K562 (cell line): Measurements from ENCODE around the gene RRAGB. TPM values are rescaled to one million over a fixed set of nuclear protein-coding genes. Genes with fewer than 3 reads are reported as not detected.

ENCODE experiments used
- ATAC-seq: fragments of 200-7000 bp; cut with Tn5 transposase; 3 replicates; pipeline ENCODE4 v1.9.1; 2020; ENCODE audit warnings: moderate library complexity
- BruUV-seq: library from RNA; stranded (reverse); fragments of 400-500 nt; replicated peaks from 2 replicates; lab custom pipeline; 2021; lab: Mats Ljungman, UMichigan
- CTCF ChIA-PET: fragments of 300-600 bp; formaldehyde crosslinking; extraction: SDS; loops from one replicate; lab custom pipeline; 2021; ENCODE audit warnings: low intra/inter-chr PET ratio; lab: Yijun Ruan, JAX
- POLR2A ChIA-PET: fragments of 300-600, 350-650 bp; sonication (Branson Sonifier 250); formaldehyde crosslinking; extraction: SDS; loops from one replicate; lab custom pipeline; 2021; ENCODE audit warnings: antibody characterized with exemption, inconsistent platforms; lab: Yijun Ruan, JAX
- DNase-seq, 4 experiments: peaks; one replicate each; pipeline versions ENCODE4 v3.0.0 to v3.0.0-alpha.2; 2011 to 2018; ENCODE audit warnings: low spot score in 3 of 4, mixed read lengths in 3 of 4; ENCODE audit errors: extremely low read depth in 1 of 4
- FAIRE-seq: peaks from 2 replicates; lab custom pipeline; 2011; peaks lifted over from hg19 to GRCh38; lab: Jason Lieb, UNC
- H2AFZ ChIP-seq: 2 replicates; pipeline ENCODE4 v1.6.0; 2011; ENCODE audit warnings: low read depth, low read length, control low read depth, inconsistent platforms
- H3K27ac ChIP-seq: fragments of 200-600 bp; 3 replicates; pipeline ENCODE4 v1.8.0; 2011; ENCODE audit warnings: low read depth, mild to moderate bottlenecking, control low read depth, inconsistent platforms, low read length, moderate library complexity, mixed read lengths; ENCODE audit errors: extremely low read depth
- H3K27me3 ChIP-seq, 2 experiments: fragments of 300-600 bp in 1 of 2; 2 replicates in 1 of 2; 3 replicates in 1 of 2; pipeline versions ENCODE4 v1.6.0 to v1.8.0; 2011; ENCODE audit warnings: inconsistent platforms in 2 of 2, low read length in 2 of 2, mild to moderate bottlenecking in 1 of 2, mixed read lengths in 1 of 2, moderate library complexity in 1 of 2; ENCODE audit not compliant: control insufficient read depth in 2 of 2, insufficient read depth in 2 of 2
- H3K36me3 ChIP-seq: fragments of 300-600 bp; 3 replicates; pipeline ENCODE4 v1.8.0; 2011; ENCODE audit warnings: mild to moderate bottlenecking, low read length, inconsistent platforms; ENCODE audit not compliant: control insufficient read depth, insufficient read depth
- H3K4me1 ChIP-seq, 2 experiments: fragments of 200-600 bp in 1 of 2; replicated peaks in 1 of 2; 2 replicates in 1 of 2; 3 replicates in 1 of 2; pipeline versions ENCODE4 v1.5.1 to v1.8.0; 2011; ENCODE audit warnings: inconsistent platforms in 2 of 2, low read length in 2 of 2, mild to moderate bottlenecking in 1 of 2, mixed read lengths in 1 of 2, moderate library complexity in 1 of 2; ENCODE audit not compliant: control insufficient read depth in 2 of 2, insufficient read depth in 2 of 2
- H3K4me2 ChIP-seq: 2 replicates; pipeline ENCODE4 v1.6.1; 2011; ENCODE audit warnings: low read length, control low read depth, inconsistent platforms, mixed read lengths; ENCODE audit not compliant: insufficient read depth
- H3K4me3 ChIP-seq: fragments of 200-600 bp; sonication (generic), shearing (Covaris generic); 2 replicates; pipeline ENCODE4 v1.5.1; 2016; ENCODE audit warnings: control low read depth, inconsistent platforms
- H3K79me2 ChIP-seq: fragments of 200-600 bp; 3 replicates; pipeline ENCODE4 v1.8.0; 2011; ENCODE audit warnings: low read length, inconsistent platforms; ENCODE audit not compliant: control insufficient read depth, insufficient read depth
- H3K9ac ChIP-seq, 2 experiments: 2 replicates each; pipeline versions ENCODE4 v1.6.0 to v1.6.1; 2011; ENCODE audit warnings: low read depth in 2 of 2, low read length in 2 of 2, control low read depth in 1 of 2, inconsistent platforms in 1 of 2, mild to moderate bottlenecking in 1 of 2, mixed read lengths in 1 of 2; ENCODE audit not compliant: insufficient read depth in 1 of 2
- H3K9me1 ChIP-seq: one replicate; pipeline ENCODE4 v1.6.0; 2011; ENCODE audit warnings: inconsistent platforms, mild to moderate bottlenecking, low read length, moderate library complexity; ENCODE audit not compliant: control insufficient read depth, insufficient read depth
- H3K9me3 ChIP-seq: replicated peaks from 2 replicates; pipeline ENCODE4 v1.5.1; 2011; ENCODE audit warnings: low read depth, low read length, inconsistent platforms; ENCODE audit not compliant: control insufficient read depth, insufficient read depth
- H4K20me1 ChIP-seq: replicated peaks from 2 replicates; pipeline ENCODE4 v1.6.1; 2011; ENCODE audit warnings: low read length, inconsistent platforms, mixed read lengths; ENCODE audit not compliant: control insufficient read depth, insufficient read depth
- CBX2 ChIP-seq: fragments of 200-600 bp; sonication (generic); IDR thresholded peaks from one replicate; pipeline ENCODE4 v1.6.1; 2012; ENCODE audit warnings: mild to moderate bottlenecking, low read length, inconsistent platforms; ENCODE audit not compliant: insufficient read depth, poor library complexity, severe bottlenecking
- CTBP1 ChIP-seq: fragments of 450-650 bp; IDR thresholded peaks from 2 replicates; pipeline ENCODE4 v1.6.1; 2016; ENCODE audit warnings: borderline replicate concordance
- ZNF57 ChIP-seq: fragments of 450-650 bp; formaldehyde crosslinking; IDR thresholded peaks from 2 replicates; pipeline ENCODE4 v1.4.0; 2020; ENCODE audit warnings: mild to moderate bottlenecking, moderate library complexity
- ZNF766 ChIP-seq: fragments of 200-800 bp; sonication (Bioruptor generic); conservative IDR thresholded peaks from 2 replicates; pipeline ENCODE4 v1.6.1; 2016; ENCODE audit warnings: missing genetic modification characterization, missing compliant biosample characterization
- WGBS: fragments of 100-300 bp; shearing (Covaris generic); methylation state at CpG from one replicate; pipeline ENCODE4 v1.1.6; 2016; ENCODE audit warnings: low coverage, mixed read lengths; ENCODE audit not compliant: insufficient coverage; ENCODE audit errors: missing lambda C conversion rate; 5-methylcytosine and 5-hydroxymethylcytosine counted together
- in situ Hi-C: fragments of 300-500 bp; cut with MboI; formaldehyde crosslinking; loops from 4 replicates; pipeline ENCODE4 v1.15.0; 2018; ENCODE audit warnings: inconsistent platforms, mixed read lengths
- intact Hi-C: fragments of 100-400 bp; cut with micrococcal nuclease; formaldehyde crosslinking; loops from 2 replicates; pipeline ENCODE4 v1.14.2; 2022
- polyA plus RNA-seq, 8 experiments: library from polyadenylated mRNA; depleted of rRNA in 4 of 8; stranded (reverse) in 5 of 8; unstranded in 3 of 8; fragments of >200 nt; fragmentation: Nextera tagmentation in 2 of 8; fragmentation: Illumina TruSeq in 1 of 8; extraction: Ambion mirVana in 2 of 8; extraction: Trizol in 1 of 8; gene quantifications; 2 replicates each; pipeline versions ENCODE4 v1.2.1 to v1.2.3, GENCODE V29; 2011 to 2014; ENCODE audit warnings: inconsistent platforms in 1 of 8, missing spikeins in 1 of 8
- total RNA-seq, 7 experiments: library from RNA; depleted of rRNA in 6 of 7; stranded (reverse); fragments of >200 nt in 6 of 7; fragmentation: Illumina TruSeq in 2 of 7; extraction: Trizol in 2 of 7; gene quantifications; 2 replicates each; pipeline versions ENCODE4 v1.2.1 to v1.2.3, GENCODE V29; 2011 to 2021; ENCODE audit warnings: low replicate concordance in 1 of 7
- TF ChIP-seq, protein P1 (sequence below): sonication (generic); formaldehyde crosslinking; IDR thresholded peaks from 2 replicates; pipeline ENCODE4 v1.8.1; 2023; ENCODE audit warnings: missing genetic modification reagents, mild to moderate bottlenecking, borderline replicate concordance
- TF ChIP-seq, protein P2 (sequence below): sonication (generic); formaldehyde crosslinking; IDR thresholded peaks from 2 replicates; pipeline ENCODE4 v1.8.1; 2023; ENCODE audit warnings: mild to moderate bottlenecking, missing genetic modification reagents
- TF ChIP-seq, protein P3 (sequence below), 2 experiments: fragments of 200-800 bp in 1 of 2; sonication (Bioruptor generic) in 1 of 2; sonication (generic) in 1 of 2; formaldehyde crosslinking in 1 of 2; IDR thresholded peaks in 1 of 2; conservative IDR thresholded peaks in 1 of 2; 2 replicates each; pipeline versions ENCODE4 v1.5.0 to v1.6.1; 2016 to 2020; ENCODE audit warnings: missing compliant biosample characterization in 1 of 2, missing genetic modification characterization in 1 of 2, missing genetic modification reagents in 1 of 2
- TF ChIP-seq, protein P4 (sequence below): fragments of 450-650 bp; IDR thresholded peaks from 2 replicates; pipeline ENCODE4 v1.6.1; 2016; ENCODE audit warnings: antibody characterized with exemption

The RRAGB gene
- total and polyA plus RNA-seq, 9 of the 15 experiments (the other 6 are each of a cell fraction or from before 2014, with no cell fraction given) = 5.6 to 15.6 (median 9.1) TPM

DNA sequence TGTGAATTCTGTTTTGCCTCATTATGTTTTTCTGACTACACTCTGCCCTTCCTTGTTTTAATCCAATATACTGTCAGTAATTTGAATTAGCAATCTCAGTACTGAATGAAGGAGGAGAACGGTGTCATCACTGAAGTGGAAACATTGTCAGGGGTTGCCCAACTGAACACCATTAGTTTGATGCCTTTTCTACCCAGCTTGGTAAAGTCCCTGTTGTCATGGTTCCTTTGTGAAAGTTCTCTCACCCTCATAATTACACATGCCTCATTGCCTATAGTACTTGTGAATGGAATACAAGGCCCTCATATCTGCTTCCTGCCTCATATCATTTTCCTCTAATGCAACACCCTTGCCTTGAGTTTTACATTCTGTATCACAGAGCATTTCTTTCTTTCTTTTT is 76.9 kb downstream of the RRAGB start (continued):
- TF ChIP-seq, protein P1, sequence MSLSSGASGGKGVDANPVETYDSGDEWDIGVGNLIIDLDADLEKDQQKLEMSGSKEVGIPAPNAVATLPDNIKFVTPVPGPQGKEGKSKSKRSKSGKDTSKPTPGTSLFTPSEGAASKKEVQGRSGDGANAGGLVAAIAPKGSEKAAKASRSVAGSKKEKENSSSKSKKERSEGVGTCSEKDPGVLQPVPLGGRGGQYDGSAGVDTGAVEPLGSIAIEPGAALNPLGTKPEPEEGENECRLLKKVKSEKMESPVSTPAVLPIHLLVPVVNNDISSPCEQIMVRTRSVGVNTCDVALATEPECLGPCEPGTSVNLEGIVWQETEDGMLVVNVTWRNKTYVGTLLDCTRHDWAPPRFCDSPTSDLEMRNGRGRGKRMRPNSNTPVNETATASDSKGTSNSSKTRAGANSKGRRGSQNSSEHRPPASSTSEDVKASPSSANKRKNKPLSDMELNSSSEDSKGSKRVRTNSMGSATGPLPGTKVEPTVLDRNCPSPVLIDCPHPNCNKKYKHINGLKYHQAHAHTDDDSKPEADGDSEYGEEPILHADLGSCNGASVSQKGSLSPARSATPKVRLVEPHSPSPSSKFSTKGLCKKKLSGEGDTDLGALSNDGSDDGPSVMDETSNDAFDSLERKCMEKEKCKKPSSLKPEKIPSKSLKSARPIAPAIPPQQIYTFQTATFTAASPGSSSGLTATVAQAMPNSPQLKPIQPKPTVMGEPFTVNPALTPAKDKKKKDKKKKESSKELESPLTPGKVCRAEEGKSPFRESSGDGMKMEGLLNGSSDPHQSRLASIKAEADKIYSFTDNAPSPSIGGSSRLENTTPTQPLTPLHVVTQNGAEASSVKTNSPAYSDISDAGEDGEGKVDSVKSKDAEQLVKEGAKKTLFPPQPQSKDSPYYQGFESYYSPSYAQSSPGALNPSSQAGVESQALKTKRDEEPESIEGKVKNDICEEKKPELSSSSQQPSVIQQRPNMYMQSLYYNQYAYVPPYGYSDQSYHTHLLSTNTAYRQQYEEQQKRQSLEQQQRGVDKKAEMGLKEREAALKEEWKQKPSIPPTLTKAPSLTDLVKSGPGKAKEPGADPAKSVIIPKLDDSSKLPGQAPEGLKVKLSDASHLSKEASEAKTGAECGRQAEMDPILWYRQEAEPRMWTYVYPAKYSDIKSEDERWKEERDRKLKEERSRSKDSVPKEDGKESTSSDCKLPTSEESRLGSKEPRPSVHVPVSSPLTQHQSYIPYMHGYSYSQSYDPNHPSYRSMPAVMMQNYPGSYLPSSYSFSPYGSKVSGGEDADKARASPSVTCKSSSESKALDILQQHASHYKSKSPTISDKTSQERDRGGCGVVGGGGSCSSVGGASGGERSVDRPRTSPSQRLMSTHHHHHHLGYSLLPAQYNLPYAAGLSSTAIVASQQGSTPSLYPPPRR (CRISPR knock-in tag) = no peak
- TF ChIP-seq, protein P2, sequence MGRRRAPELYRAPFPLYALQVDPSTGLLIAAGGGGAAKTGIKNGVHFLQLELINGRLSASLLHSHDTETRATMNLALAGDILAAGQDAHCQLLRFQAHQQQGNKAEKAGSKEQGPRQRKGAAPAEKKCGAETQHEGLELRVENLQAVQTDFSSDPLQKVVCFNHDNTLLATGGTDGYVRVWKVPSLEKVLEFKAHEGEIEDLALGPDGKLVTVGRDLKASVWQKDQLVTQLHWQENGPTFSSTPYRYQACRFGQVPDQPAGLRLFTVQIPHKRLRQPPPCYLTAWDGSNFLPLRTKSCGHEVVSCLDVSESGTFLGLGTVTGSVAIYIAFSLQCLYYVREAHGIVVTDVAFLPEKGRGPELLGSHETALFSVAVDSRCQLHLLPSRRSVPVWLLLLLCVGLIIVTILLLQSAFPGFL (CRISPR knock-in tag) = no peak
- TF ChIP-seq CBX2 = no peak

DNA sequence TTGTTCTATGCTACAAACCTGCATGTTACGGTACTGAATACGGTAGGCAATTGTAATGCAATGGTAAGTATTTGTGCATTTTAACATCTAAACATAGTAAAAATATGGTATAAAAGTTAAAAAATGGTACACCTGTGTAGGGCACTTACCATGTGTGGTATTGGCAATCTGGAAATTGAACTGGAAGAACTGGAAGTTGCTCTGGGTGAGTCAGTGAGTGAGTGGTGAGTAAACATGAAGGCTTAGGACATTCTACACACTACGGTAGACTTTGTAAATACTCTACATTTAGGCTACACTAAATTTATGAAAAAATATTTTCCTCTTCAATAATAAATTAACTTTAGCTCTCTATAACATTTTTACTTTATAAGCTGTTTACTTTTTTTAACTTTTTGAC is 78.9 kb downstream of the RRAGB start:
- Histone ChIP-seq H3K27me3 (no peaks in the 10 kb centered on the region), H3K4me1 (no peaks in the 10 kb centered on the region), H3K4me3 (no peak overlapping the region), H3K9me1 (no peaks in the 10 kb centered on the region), H3K27ac (no peak overlapping the region), H4K20me1 (no peaks in the 10 kb centered on the region), H3K4me2 (no peak overlapping the region), H3K9ac (no peak overlapping the region), H3K9me3 (no peaks in the 10 kb centered on the region), H3K79me2 (no peaks in the 10 kb centered on the region), H2AFZ (no peak overlapping the region), H3K36me3 (no peaks in the 10 kb centered on the region)
- intact Hi-C loops (no loop called here), in situ Hi-C loops (no loop called here)
- ChIA-PET CTCF (no interaction called here), POLR2A (no interaction called here)
- no peak for FAIRE-seq
- no TSS peak for BruUV-seq
- TF ChIP-seq, protein P3, sequence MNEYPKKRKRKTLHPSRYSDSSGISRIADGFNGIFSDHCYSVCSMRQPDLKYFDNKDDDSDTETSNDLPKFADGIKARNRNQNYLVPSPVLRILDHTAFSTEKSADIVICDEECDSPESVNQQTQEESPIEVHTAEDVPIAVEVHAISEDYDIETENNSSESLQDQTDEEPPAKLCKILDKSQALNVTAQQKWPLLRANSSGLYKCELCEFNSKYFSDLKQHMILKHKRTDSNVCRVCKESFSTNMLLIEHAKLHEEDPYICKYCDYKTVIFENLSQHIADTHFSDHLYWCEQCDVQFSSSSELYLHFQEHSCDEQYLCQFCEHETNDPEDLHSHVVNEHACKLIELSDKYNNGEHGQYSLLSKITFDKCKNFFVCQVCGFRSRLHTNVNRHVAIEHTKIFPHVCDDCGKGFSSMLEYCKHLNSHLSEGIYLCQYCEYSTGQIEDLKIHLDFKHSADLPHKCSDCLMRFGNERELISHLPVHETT (CRISPR knock-in tag; conservative IDR thresholded peaks at IDR 0.05 in 1 of 2, IDR thresholded peaks at IDR 0.05 in 1 of 2) = no peak
- TF ChIP-seq ZNF766 (CRISPR knock-in tag) = no peak
- TF ChIP-seq ZNF57 (CRISPR knock-in tag) = no peak
- no peak for TF ChIP-seq CTBP1
- TF ChIP-seq, protein P4, sequence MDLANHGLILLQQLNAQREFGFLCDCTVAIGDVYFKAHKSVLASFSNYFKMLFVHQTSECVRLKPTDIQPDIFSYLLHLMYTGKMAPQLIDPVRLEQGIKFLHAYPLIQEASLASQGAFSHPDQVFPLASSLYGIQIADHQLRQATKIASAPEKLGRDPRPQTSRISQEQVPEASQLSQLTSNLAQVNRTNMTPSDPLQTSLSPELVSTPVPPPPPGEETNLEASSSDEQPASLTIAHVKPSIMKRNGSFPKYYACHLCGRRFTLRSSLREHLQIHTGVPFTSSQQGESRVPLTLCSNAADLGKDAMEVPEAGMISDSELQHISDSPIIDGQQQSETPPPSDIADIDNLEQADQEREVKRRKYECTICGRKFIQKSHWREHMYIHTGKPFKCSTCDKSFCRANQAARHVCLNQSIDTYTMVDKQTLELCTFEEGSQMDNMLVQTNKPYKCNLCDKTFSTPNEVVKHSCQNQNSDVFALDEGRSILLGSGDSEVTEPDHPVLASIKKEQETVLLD = no peak
- no peak for ATAC-seq
- WGBS = 4% methylated on average over 3 of the region's 3 CpGs
- no peak for DNase-seq
